HG02798 (cell line): ENCODE results near the gene HSD17B8.
"Not testable (repeated sequence)": the region's sequence is repeated elsewhere in the genome, so short reads cannot be mapped to it uniquely, and the experiment has no call there.

Source experiments
- ATAC-seq: cut with Tn5 transposase; IDR thresholded peaks from one replicate; pipeline ENCODE4 v1.9.1; 2021; ENCODE audit warnings: mild to moderate bottlenecking; ENCODE audit not compliant: unreplicated experiment, poor library complexity

HSD17B8 gene

DNA sequence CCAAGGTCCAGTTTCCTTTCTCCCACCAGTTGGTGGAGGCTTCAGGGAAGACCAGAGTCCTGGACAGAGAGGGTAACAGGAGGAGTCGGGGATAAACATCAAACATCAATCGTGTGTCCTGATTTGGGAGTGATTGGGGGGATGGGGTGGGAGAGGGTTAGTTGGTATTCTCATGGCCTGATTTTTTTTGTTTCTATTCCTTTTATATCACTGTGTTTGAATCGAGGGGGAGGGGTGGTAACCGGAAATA is 365 bp upstream of the HSD17B8 start:
- no peak for ATAC-seq

DNA sequence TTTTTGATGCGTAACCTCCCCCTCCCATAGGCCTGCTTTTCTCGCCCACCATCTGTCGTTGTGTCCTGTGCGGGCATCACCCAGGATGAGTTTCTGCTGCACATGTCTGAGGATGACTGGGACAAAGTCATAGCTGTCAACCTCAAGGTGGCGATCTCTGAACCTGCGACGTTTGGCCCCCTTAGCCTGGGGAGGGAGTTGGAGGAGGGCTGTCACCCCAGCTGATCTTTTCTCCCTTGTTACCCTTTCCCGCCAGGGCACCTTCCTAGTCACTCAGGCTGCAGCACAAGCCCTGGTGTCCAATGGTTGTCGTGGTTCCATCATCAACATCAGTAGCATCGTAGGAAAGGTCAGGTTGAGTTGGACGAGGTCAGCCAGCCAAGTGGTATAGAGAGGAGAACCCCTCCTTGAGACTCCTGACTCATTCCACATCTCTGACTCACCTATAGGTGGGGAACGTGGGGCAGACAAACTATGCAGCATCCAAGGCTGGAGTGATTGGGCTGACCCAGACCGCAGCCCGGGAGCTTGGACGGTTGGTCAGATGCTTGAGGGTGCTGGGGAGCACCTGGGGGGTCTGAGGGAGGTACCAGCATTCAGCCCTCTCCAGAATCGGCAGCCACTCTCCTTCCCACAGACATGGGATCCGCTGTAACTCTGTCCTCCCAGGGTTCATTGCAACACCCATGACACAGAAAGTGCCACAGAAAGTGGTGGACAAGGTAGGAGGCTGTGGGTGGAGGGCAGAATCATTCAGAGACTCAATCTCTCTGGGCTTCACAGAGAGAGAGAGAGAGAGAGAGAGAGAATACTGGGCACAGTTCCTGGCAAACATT is 954 bp downstream of the HSD17B8 start:
- no peak for ATAC-seq

GRCh38 chr6:33206027-33206863 is 1.8 kb downstream of the HSD17B8 start:
- ATAC-seq: no peak

DNA sequence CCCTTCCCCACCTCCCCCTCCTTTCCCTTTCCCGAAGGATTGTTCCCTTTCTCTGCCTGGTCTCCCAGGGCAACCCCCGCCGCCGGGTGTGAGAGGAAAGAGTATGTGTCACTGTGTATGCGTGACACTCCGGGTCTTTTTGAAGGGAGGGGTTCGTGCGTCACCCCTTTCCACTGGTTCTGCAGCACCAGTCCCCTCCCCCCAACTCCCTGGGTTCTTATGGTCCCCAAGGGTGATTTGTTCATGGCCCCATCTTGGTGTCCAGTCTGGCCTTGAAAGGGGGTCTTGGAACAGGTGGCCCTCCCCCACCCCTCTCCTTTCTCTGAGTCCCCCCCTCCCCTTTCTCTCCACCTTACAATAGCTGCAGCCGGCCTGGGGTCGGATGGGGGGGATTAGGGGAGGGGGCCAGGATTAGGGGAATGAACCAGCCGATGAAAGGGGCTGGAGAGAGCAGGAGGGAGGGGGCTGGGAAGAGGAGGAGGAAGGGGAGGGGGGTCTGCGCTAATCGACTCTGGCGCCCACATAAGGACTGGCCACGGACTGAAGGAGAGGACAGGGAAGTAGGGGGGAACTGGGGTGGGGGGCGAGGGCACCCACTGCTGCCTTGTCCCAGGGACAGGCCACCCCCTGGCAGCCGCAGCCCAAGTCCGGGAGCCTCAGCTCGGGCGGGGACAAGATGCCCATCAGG is 2.6 kb downstream of the HSD17B8 start:
- no peak for ATAC-seq

- no peak for ATAC-seq
Observed at GRCh38 chr6:33207552-33208090, 3.2 kb downstream of the HSD17B8 start.

DNA sequence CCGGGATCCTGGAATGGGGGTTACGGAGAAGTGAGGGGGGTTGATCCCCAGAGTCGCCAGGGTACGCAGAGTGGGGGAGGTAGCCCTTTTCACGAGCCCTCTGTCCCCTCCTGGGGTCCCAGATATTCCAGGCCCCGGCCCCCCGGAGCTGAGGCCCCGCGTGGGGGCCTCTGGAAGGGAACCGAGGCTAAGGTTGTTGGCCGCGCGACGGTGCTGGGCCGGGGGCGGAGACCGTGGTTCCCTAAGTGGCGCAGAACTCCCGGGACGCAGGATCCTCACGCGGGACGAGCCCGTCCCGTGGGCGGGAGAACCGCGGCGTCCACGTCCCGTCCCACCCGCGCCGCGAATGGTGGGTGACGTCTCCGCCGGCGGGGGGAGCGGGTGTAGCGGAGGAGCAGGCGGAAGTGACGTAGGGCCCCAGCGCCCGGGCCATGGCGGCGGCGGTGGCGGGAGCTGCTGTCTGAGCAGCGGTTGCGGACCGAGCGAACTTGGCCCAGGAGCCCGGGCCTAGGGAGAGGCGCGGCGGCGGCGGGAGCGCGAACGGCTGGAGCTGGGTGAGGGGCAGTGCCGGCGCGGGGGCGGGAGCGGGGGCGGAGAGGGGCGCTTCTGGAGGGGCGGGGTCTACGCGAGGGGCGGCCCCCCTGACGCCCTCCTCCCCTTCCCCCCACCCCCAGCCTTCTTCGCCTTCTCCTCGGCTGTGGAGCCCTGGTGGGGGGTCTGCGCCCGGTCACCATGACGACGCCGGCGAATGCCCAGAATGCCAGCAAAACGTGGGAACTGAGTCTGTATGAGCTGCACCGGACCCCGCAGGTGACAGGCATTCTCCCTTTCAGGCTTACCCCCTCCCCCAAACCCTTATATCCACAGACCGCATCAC is 3.9 kb downstream of the HSD17B8 start, which contains the start of gene RING1:
TSS of gene RING1 (plus strand) at position 410 of the 877 bp plus-strand sequence. CDS start at position 733, 323 bp downstream.
- peak; percentile 57 for ATAC-seq

GRCh38 chr6:33209856-33210255 is 5.4 kb downstream of the HSD17B8 start:
- no peak for ATAC-seq

DNA sequence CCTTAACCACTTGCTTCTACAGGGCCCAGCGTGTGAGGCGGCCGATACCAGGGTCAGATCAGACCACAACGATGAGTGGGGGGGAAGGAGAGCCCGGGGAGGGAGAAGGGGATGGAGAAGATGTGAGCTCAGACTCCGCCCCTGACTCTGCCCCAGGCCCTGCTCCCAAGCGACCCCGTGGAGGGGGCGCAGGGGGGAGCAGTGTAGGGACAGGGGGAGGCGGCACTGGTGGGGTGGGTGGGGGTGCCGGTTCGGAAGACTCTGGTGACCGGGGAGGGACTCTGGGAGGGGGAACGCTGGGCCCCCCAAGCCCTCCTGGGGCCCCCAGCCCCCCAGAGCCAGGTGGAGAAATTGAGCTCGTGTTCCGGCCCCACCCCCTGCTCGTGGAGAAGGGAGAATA is 6.7 kb downstream of the HSD17B8 start:
- ATAC-seq: no peak

- ATAC-seq: no peak
Observed at GRCh38 chr6:33211666-33212422, 7.4 kb downstream of the HSD17B8 start.

DNA sequence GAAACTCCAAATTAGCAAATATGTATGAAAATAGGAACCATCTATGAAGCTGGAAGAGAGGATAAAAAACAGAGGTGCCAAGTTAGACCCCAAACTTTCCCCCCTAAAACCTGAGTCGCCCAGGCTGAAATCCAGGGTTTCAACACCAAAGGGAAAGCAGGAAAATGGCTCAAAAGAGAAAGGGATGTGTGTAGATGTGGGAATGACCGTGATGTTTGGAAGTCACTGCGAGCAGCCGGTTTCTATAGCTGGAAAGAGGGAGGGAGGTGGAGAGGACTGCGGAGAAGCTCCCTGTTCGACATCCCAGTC is 8.4 kb downstream of the HSD17B8 start:
- ATAC-seq: no peak

- ATAC-seq: no peak
Observed at GRCh38 chr6:33213166-33213988, 8.9 kb downstream of the HSD17B8 start.

DNA sequence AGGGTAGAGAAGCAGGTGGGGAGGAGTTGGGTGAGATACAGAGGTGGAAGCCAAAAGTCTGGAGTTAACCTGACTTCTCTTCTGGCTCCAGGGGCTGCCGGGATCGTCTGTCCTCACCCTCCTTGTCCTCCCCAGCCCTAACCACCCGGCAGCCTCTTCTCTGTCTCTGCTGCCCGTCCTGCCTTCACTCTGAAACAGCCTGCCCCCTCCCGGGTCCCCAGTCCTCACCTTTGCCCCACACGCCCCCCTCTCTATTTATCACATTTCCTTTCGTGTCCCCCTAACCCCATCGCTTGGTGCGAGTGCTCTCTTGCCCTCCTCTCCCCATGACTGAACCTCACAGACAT is 9.5 kb downstream of the HSD17B8 start:
- ATAC-seq: no peak

GRCh38 chr6:33215271-33216116 is 11.0 kb downstream of the HSD17B8 start:
- ATAC-seq: no peak

DNA sequence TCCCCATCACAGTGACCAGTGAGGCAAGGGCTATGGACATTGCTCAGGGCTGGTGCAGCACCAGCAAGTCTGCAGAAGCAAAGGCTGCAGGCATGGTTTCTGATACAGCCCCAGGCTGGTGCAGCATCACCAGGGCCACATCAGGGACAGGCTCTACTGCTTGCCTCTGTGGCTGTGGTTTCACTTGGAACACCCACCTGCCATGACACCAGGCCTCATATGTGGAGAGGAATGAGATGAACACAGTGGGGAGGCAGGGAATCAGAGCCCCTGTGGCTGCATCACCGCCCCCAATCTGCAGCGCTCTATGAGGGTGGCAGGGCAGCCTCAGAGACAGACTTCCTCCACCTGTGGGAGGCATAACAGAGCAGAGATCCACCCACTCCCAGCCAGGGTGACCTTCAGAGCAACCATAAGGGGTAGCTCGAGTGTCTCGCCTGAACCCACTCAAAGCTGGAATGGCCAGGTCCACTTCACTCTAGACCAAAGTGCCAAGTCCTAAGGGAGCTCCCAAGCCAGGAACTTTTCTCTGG is 11.7 kb downstream of the HSD17B8 start:
- no peak for ATAC-seq

GRCh38 chr6:33217246-33217645 is 12.8 kb downstream of the HSD17B8 start:
- ATAC-seq: no peak

DNA sequence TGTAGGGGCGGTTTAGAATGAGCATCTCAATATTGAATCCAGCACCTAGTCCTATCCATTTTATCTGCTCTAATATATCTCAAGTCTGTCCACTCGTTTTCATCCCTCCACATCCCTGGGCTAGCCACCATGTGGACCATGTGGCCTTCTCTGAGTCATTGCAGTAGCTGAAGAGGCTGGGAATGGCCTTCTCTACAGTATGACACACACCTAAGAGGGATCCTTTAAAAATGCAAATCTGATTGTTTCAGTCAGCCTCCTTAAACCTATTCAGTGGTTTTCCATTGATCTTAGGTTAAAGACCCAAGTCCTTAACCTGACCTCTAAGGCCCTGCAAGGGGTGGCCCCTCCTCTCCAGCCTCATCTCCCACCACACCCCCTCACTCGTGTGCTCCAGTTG is 13.2 kb downstream of the HSD17B8 start:
- no peak for ATAC-seq

- not testable (repeated sequence) for ATAC-seq
Observed at GRCh38 chr6:33226503-33227120, 22.2 kb downstream of the HSD17B8 start.
